Brain pericyte (primary cell): ENCODE results near the gene PLA2G4A.

Experiments
- DNase-seq: peaks from one replicate; pipeline ENCODE4 v3.0.0-alpha.2; 2012; ENCODE audit warnings: low read depth, low spot score

Gene PLA2G4A

DNA sequence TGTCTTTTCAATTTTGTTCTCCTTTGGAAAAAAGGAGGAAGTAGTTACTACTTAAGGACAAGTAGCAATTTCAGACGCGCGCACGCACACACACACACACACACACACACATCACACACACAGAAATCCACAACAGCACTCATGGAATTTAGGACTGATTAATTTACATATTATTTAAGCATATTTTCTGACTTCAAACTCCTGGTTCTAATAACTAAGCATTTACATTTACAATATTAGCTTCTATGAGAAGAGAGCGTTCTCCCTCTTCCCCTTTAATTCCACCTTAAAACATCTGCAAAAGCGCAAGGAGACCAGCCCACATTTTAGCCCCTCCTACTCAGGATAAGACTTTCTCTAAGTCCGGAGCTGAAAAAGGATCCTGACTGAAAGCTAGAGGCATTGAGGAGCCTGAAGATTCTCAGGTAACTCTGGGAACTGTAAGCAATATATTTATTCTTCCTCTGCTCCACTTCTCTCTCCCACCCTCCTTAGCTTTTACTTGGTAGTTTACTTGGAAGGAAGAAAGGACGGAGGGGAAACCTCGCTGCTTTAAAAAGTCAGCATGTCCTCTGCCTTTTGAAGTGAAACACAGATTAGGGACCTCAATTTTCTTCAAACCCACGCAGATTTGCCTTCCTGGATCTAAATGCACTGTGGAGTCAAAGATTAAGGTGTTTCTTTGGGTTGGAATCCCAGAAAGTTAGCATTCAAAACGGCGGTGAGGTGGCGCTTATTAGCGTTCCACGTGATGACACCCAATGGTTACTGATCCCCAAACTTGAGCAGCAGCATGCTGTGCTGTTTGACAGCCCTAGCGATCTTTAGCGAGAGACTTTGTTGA lies at the start of gene PLA2G4A:
PLA2G4A (plus strand) TSS at position 339 of the 844 bp plus-strand sequence. CDS start 25,406 bp downstream, outside the sequence.
- DNase-seq, result peak; percentile 38

DNA sequence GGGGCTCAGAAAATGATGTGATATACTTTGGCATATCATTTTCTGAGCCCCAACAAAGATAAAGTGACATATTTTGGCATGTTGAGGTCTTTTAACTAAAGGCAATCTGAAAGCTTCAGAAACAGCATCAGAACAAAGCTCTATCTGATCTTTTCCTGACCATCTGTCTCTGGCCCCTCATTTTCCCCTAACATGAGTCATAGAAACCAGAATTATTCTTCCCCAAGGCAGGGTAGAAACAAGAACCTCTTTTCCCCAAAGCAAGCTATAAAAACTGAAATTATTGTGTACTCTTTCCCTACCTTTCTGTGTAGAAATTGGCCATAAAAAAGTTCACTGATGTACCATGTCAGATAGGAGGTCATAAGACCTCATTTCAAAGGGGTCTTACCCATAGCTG lies 48.7 kb upstream of the PLA2G4A start:
- DNase-seq, result no peak

DNA sequence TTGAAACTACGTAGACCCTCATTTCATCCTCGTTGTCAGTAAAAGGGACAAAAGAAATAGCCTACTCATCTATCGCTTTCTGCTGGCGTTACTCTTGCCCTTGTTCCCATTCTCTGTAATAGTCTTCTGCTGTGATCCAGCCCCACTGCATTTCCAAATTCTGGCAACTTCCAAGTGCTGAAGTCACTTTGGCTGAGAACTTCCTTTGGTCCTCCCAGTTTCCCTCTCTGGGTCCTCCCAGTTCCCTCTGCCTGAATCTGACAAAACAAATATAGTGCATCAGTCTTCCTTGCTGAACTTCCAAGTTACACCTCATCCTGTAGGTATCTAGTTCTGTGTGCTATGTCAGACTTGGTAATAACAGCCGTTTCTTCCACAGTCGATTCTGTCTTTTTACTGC lies 47.0 kb upstream of the PLA2G4A start:
- no peak for DNase-seq

DNA sequence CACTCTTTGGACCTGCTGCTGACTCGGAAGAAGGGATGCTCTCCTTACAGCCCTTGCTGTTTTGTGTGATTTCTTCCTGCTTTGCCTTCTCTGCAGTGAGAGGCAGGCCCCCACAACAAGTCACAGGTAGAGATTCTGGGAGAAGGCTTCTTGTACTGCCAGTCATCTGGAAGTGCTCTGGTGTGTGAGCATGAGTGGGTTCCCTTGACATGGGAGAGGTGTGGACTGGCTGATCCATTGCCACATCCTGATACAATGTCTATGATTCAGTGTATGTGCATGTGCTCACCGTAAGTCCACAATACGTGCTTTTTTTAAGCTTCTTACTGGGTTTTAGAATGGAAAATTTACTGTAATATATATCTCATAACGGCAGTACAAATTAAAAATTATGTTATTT lies 46.0 kb upstream of the PLA2G4A start:
- no peak for DNase-seq

DNA sequence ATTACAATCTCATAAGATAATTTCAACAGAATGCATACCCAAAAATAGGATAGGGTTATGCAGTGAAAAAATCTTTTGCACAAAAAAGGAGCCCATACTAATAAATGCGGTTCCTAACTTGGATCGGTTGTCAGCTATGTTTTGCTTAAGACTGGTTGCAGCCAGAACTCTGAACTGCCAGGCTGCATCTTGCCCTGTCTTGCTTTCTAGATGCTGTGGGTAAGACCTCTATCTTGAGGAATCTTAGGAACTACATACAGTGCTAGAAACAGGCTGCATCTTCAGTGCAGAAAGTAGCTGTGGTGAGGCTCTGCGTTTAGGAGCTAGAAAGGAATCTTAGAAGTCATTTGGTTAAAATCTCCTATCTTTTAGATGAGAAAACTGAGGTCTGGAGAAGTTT lies 45.6 kb upstream of the PLA2G4A start:
- no peak for DNase-seq

DNA sequence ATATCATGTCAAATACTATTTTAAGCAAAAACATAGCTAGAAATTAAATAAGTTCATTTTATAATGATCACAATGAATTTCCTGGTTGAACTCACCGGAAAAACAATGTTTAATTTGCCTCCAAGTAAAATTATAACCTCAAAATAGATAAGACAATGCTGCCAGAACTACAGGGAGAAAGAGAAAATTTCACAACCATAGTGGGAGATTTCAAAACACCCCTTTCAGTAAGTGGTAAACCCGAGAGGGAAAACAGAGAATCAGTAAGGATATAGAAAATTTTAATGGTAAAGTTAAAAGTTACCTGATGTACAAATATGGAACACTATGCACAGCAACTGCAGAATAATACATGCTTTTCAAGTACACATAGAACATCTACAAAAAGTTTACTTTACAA lies 43.2 kb upstream of the PLA2G4A start:
- no peak for DNase-seq

DNA sequence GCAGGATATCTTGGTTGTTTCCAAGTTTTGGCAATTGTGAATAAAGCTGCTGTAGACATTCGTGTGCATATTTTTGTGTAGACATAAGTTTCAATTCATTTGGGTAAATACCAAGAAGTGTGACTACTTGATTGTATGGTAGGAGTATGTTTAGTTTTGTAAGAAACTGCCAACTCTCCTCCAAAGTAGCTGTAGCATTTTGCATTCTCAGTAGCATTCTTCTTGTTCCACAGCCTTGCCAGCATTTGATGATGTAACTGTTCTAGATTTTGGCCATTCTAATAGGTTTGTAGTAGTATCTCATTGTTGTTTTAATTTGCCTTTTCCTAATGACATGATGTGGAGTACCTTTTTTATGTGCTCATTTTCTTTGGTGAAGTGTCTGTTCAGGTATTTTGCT lies 38.6 kb upstream of the PLA2G4A start:
- DNase-seq, result no peak

DNA sequence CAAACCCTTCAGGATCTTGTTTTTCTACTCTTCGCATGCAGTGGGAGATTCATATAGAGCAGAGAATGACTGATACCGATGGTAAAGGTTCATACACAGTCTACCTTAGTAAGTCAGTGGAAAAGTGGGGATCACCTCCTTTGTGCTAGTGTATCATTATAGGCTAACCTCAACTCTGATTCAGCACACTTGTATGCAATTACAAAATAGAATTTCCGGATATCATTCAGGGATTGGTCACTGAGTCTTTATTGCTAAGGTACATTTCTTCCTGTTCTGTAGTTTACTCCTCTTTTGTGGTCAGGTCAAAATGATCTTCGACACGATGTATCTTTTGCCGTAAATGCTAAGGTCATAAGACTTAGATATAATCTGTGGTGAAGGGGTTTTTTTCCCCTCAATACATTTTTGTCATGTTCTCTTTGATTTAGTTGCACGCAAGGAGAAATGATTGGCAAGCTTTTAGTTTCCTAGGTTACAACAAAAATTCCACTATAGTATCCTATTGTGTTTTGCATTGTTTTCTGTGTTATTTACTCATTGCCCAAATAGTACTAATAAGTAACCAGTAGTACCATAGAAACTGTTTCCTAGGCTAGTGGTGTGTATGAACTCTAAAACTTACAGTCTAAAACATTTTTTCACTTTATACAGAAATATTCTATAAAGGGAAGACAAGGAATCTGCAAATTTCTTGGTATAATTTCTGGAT lies 35.7 kb upstream of the PLA2G4A start:
- no peak for DNase-seq

DNA sequence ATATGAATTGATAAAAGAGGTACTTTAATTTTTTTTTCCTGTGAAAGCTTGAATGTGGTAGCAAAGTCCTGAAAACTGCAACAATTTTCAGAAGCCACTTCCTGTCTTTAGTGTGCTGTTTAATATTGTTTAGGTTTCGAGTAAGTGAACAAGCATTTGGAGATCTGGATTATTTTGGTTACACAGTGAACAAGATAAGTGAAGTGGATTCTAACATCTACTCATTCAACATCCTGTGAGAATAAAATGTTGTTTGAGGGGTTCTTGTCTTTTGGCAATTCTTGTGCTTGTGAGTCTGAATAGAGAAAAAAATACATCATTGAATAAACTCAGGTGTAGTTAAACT lies 35.2 kb upstream of the PLA2G4A start:
- DNase-seq, result no peak

DNA sequence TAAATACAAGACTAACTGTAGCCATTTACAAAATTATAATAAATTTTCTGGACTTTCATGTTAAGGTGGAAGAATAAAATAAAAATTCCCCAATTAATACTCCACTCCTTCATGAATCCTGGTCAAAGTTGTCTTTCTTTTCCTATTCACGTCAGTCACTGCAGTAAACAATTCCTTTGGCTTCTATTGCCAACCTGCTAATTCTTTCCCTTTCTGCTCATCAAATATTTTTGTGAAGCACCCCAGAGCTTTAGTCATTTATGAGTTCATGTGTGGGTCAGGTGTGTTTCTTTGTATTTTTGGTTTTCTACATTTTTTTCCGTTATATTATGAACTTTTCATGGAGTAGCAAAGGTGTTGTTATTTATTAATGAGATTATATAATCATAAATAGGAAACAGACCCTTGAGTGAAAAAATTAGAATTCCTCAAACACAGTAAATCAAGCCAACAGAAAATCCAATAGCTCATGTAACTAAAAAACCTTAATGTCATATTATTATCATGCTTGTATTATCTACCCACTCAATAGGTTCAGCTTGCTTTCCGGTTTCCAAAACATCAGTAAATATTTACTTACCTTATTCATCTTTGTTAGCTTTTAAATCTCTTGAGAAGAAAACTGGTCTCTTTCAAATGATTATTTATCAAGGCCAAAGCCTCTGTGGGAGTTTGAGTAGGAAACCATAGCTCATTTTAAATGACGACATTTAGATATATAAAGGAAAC lies 29.6 kb upstream of the PLA2G4A start:
- DNase-seq, result no peak

DNA sequence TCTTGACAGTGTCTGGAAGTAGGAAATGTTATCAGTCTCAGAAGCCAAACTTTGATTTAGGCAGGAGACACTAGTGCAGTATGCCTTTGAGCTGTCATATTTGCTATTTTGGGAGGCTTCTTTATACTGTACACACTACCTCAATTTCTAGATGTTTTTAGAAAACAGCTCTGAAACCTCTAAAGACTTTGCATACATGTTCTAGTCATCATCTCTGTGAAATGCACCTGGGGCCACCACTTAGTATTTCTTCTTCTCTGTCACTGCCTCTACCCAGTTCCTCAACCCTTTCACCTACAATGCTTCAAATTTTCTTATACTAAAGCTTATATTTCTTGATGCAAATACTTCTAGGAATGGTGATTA lies 29.1 kb upstream of the PLA2G4A start:
- no peak for DNase-seq

DNA sequence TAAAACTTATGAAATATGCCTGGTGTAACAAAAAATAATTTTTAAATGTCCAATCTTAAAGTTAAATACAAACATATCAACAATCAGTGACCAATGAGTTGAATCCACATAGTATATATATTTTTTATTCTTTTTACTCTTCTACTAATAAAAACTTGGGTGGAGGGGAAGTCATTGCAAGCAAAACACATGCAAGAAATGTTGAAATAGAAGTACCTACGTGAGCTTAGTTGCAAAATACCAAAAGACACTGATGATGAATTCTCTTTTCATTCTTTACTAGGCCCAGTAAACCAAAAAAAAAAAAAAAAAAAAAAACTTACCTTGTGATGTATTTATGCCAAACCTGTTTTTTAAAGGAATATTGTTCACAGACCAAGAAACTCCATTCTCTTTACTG lies 26.4 kb upstream of the PLA2G4A start:
- DNase-seq, result no peak

DNA sequence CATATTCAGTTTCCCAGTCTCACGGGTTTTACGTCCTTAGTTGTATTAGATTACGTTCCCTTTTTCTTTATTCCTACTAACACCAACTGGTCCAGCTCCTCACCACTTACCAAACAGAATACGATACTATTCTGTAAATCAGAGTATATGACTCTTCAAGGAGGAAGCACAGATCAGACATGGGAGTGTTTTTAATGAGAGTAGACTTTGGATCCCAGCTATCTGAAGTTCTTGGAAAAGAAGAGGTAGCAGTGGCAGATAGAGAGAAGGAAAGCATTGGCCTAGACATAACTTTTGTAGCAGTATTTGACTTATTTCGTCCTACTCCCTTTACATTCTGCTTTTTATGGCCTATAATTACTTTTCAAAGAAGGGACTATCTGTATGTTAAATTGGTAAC lies 24.1 kb upstream of the PLA2G4A start:
- no peak for DNase-seq

DNA sequence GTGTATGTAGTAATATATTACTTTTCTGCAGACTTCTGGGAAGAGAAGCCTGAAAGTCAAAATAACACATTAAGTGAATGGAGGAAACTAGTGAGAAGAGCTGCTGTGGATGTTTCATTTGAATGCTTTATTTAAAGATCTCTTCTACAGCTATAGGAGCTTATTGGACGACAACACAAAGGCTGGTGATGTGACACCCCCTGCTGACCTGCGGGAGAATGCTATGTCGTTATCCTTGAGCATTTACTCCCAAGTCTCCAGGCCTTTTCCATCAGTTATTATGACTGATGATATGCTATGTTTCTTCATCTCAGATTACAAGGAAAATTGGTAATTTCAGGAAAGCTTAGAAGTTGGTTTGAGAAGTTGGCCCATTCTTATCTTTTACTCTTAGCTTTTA lies 22.3 kb upstream of the PLA2G4A start:
- no peak for DNase-seq

DNA sequence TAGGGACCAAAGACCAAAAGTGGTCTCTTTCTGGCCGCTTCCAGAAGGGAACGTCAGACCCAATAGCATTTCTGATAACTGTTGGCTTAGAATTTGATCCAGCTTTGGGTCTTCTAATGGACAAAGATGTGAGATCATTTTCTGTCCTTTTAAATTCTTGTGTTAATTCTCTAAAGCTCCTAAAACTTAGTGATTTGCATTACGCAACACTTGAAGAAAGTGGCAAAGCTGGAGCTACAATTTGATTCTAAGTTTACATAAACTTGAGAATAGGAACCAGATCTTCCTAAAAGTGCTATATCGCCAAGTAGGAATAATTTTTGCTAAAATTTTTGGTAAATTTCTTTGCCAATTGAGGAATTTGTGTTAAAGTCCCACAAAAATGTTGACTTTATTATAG lies 21.6 kb upstream of the PLA2G4A start:
- DNase-seq, result no peak

DNA sequence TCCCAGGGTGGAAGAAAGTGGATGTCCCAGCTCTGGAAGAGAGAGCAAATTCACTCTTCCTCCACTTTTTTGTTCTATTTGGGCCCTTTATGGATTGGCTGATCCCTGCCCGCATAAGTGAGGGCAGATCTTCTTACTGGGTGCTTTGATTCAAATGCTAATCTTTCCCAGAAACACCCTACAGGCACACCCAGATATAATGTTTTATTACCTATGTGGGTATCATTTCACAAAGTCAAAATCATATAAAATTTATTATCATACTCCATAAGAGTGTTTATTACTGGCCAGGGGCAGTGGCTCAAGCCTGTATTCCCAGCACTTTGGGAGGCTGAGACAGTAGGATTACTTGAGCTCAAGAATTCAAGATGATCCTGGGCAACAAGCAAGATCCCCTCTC lies 16.9 kb upstream of the PLA2G4A start:
- DNase-seq, result no peak

DNA sequence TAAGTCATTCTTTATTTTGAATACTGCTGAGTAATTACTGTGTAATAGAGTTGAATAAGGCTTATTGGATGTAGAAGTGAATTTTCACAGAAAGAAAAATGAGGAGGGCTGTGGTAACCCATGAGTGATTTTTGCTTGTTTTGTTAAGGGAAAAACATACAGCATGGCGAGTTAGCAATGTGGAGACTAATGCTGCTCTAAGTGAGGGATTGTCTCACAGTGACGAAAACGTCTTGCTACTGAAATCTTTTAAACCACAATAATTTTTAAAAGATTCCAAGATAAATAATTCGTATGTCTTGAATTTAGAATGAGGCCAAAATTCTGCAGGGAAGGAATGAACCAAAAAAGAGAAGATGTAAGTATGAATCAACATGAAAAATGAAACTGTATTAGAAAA lies 16.2 kb upstream of the PLA2G4A start:
- DNase-seq, result peak; percentile 61

DNA sequence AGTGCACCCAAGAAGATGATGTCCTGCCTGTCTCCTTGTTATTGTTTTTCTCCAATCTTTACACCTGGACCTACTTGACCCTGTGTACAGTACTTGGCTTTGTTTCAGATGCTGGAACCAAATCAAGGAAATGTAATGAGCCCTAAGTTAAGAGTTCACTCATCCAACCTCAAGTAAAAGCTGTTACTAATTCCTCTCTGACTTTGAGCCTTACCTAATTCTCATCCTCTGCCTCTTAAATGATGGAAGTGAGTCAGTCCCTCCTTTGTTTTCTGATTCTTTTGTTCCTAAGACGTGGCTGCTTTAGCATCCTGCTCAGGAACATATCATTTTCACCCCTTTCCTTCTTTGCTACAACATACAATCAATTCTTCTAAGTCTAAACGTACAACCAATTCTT lies 15.3 kb upstream of the PLA2G4A start:
- no peak for DNase-seq

DNA sequence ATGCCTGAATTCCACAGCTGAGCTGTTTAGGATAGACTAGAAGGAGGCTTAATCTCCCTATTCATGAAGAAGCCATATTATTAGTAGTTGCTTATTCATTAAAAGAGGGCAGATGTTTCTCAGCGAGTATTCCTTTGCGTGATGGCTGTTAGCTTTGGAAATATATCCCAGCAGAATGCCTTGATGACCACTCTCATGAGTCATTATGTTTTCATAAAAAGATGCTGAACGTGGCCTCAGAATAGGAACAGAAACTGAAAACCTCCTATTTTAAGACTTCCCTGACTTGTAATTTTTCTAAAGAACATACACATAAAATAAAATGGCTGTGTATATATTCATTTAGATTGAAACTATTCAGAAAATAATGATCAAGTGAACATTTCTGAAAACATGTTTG lies 9.6 kb upstream of the PLA2G4A start:
- peak; percentile 71 for DNase-seq

DNA sequence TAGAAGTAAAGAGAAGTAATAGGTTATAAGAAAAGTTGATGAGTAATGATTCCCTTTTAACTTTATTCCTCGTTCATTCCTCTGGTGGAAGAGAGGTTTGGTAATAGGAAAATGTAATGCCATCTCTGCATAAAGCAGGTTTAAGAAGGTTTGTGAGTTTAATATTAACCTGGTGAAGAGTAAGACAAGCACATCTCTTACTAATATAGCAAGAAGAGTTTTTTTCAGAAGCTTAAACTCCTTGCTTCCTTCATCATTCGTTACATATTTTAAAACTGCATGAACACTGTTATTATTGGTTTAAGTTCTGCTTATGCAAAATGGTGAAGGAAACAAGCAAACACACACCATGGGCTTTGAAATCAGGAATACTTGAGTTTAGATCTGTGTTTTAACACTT lies 9.2 kb upstream of the PLA2G4A start:
- no peak for DNase-seq

DNA sequence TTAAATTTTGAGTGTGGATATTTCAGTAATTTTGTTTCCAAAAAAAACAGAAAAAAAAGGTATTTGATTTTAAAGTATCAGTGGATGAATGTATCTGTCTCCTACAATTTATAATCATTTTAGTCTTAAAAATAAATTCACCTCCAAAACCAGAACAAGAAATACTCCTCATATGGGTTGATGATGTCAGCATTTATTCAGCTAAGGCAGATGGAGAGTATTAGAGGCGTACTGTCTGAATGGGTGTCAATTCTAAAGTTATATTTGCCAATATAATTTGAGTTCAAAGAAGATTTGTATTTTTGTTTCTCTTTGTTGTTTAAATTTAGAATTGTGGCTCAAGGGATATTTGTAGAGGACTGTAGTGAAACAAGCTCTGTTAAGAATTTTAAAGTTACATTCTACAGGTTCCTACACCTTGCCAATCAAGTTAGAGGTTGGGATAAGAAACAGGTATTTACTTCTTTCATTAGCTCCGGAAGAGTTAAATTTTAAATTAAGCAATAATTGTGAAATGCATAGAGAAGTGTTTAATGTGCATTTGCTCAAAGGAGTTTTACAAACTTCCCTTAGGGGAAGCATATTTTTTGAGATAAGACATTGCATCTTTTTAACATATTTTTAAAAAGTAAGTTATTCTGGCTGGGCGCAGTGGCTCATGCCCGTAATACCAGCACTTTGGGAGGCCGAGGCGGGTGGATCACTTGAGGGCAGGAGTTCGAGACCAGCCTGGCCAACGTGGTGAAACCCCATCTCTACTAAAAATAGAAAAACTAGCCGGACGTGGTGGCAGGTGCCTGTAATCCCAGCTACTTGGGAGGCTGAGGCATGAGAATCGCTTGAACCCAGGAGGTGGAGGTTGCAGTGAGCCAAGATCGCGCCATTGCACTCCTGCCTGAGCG lies 1.2 kb downstream of the PLA2G4A start:
- no peak for DNase-seq

DNA sequence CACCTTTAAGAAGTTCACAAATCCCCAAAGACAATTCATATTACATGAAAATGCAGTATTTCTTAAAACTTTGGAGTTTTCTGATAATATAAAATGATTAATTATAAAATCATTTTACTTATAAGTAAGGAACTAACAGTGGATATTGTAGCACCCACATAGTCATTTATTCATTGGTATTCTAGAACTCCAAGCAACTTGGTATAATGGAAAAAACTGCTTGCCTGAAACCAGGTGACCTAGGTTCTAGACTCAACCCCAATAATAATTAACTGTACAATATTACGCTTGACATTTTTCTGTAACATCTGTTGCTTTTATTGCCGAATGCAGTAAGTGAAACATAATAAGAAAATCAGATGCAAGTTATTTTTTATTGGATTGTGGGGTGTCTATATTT lies 2.4 kb downstream of the PLA2G4A start:
- no peak for DNase-seq
